Measurements from ENCODE around the gene QDPR. TPM values are rescaled to one million over a fixed set of nuclear protein-coding genes. Genes with fewer than 3 reads are reported as not detected.

QDPR gene
- total and polyA plus RNA-seq, 10 of the 15 experiments (the other 5 are each of a cell fraction or from before 2014, with no cell fraction given): 3.0 to 27.7 (median 11.8) TPM

GRCh38 chr4:17436750-17437090, 75.2 kb downstream of the QDPR start:
- WGBS (ENCODE audit: insufficient coverage, insufficient replicate concordance, low lambda C conversion rate, missing lambda C conversion rate): 79% methylated on average over 26 of the region's 28 CpGs
- no peaks in the 10 kb centered on the region for H3K9me3 ChIP-seq (replicated peaks; ENCODE audit: control insufficient read depth, insufficient read depth, low read length)
- ChIA-PET RAD21 (ENCODE audit: unreplicated experiment) (interaction anchor here (0.6 kb wide), 1 partner anchor 9 kb away, joined by 3 read pairs; no protein-coding TSS in a partner anchor), SMC1A (ENCODE audit: uncharacterized antibody, unreplicated experiment) (no interaction called here), CTCF (no interaction called here), POLR2A (no interaction called here)
- H3K4me3 ChIP-seq: no peak overlapping the region
- no peak overlapping the region for H3K27ac ChIP-seq (ENCODE audit: control insufficient read depth, insufficient read depth)
- intact Hi-C loops (cut with micrococcal nuclease; ENCODE audit: unreplicated experiment) (no loop called here), in situ Hi-C loops (cut with MboI) (no loop called here)
- no peaks in the 10 kb centered on the region for H3K79me2 ChIP-seq (ENCODE audit: control insufficient read depth, insufficient read depth, low read length)
- FAIRE-seq: no peak
- no peak for ATAC-seq
- TF ChIP-seq SREBF2 (IDR thresholded peaks at IDR 0.05; ENCODE audit: low read length) (no peak), BMI1 (IDR thresholded peaks at IDR 0.05; ENCODE audit: borderline replicate concordance) (no peak), IRF3 (IDR thresholded peaks at IDR 0.05) (no peak)
- no peaks in the 10 kb centered on the region for H4K20me1 ChIP-seq (ENCODE audit: control insufficient read depth, insufficient read depth)
- no peak overlapping the region for H2AFZ ChIP-seq (ENCODE audit: control insufficient read depth, low read depth, low read length)
- H3K36me3 ChIP-seq (ENCODE audit: control insufficient read depth in 2 of 2, insufficient read depth in 2 of 2, low read length in 1 of 2): no peaks in the 10 kb centered on the region
- DNase-seq (ENCODE audit: low read depth, low spot score): no peak
- no TSS peak for BruUV-seq (replicated peaks)
- H3K9ac ChIP-seq (ENCODE audit: control insufficient read depth, insufficient read depth, low read length): no peak overlapping the region
- H3K27me3 ChIP-seq (replicated peaks in 1 of 2; ENCODE audit: control insufficient read depth in 2 of 2, insufficient read depth in 2 of 2, low read length in 1 of 2): no peaks in the 10 kb centered on the region
- no peaks in the 10 kb centered on the region for H3K4me1 ChIP-seq (ENCODE audit: control insufficient read depth, insufficient read depth, low read length)
- no peak overlapping the region for H3K4me2 ChIP-seq (ENCODE audit: control insufficient read depth, insufficient read depth)

Other genes starting within 250 kb of the QDPR start
- not detected in 2 replicates for gene CLRN2, start 3.1 kb upstream of the QDPR start, total RNA-seq (2014; rRNA removed)
- gene CLRN2, start 3.1 kb upstream of the QDPR start, total RNA-seq (2014; rRNA removed; fragmentation: Illumina TruSeq; extraction: Trizol): not detected in 2 replicates
- not detected in 2 replicates for gene CLRN2, start 3.1 kb upstream of the QDPR start, total RNA-seq (2021)
- gene CLRN2, start 3.1 kb upstream of the QDPR start, polyA plus RNA-seq (2011; rRNA removed): not detected in 2 replicates
- not detected in 2 replicates for gene CLRN2, start 3.1 kb upstream of the QDPR start, polyA plus RNA-seq (2014; fragmentation: Illumina TruSeq; extraction: Trizol)
- gene CLRN2, start 3.1 kb upstream of the QDPR start, polyA plus RNA-seq (2014; fragmentation: Nextera tagmentation; extraction: Ambion mirVana): not detected
- gene CLRN2, start 3.1 kb upstream of the QDPR start, polyA plus RNA-seq (2014; rRNA removed): not detected in 2 replicates
- gene CLRN2, start 3.1 kb upstream of the QDPR start, polyA plus RNA-seq (2016; fragmentation: Nextera tagmentation; extraction: Ambion mirVana): not detected
- 168 and 206 TPM in 2 replicates for gene LAP3, start 65.1 kb upstream of the QDPR start, total RNA-seq (2014; rRNA removed)
- gene LAP3, start 65.1 kb upstream of the QDPR start, total RNA-seq (2014; rRNA removed; fragmentation: Illumina TruSeq; extraction: Trizol): 217 and 228 TPM in 2 replicates
- gene LAP3, start 65.1 kb upstream of the QDPR start, total RNA-seq (2021): 134 and 135 TPM in 2 replicates
- gene LAP3, start 65.1 kb upstream of the QDPR start, polyA plus RNA-seq (2011; rRNA removed): 202 and 218 TPM in 2 replicates
- gene LAP3, start 65.1 kb upstream of the QDPR start, polyA plus RNA-seq (2014; fragmentation: Illumina TruSeq; extraction: Trizol): 210 and 227 TPM in 2 replicates
- gene LAP3, start 65.1 kb upstream of the QDPR start, polyA plus RNA-seq (2014; fragmentation: Nextera tagmentation; extraction: Ambion mirVana): 100 to 1,000 TPM; 153 to 206 TPM
- 131 and 154 TPM in 2 replicates for gene LAP3, start 65.1 kb upstream of the QDPR start, polyA plus RNA-seq (2014; rRNA removed)
- 100 to 1,000 TPM; 245 to 249 TPM for gene LAP3, start 65.1 kb upstream of the QDPR start, polyA plus RNA-seq (2016; fragmentation: Nextera tagmentation; extraction: Ambion mirVana)
- gene MED28, start 102.6 kb upstream of the QDPR start, total RNA-seq (2014; rRNA removed): 19.3 and 19.9 TPM in 2 replicates
- gene MED28, start 102.6 kb upstream of the QDPR start, total RNA-seq (2014; rRNA removed; fragmentation: Illumina TruSeq; extraction: Trizol): 46.2 and 56.0 TPM in 2 replicates
- gene MED28, start 102.6 kb upstream of the QDPR start, total RNA-seq (2021): 71.4 and 72.7 TPM in 2 replicates
- 48.0 and 54.6 TPM in 2 replicates for gene MED28, start 102.6 kb upstream of the QDPR start, polyA plus RNA-seq (2011; rRNA removed)
- gene MED28, start 102.6 kb upstream of the QDPR start, polyA plus RNA-seq (2014; fragmentation: Illumina TruSeq; extraction: Trizol): 18.6 and 22.6 TPM in 2 replicates
- gene MED28, start 102.6 kb upstream of the QDPR start, polyA plus RNA-seq (2014; fragmentation: Nextera tagmentation; extraction: Ambion mirVana): 10 to 100 TPM; 44.4 to 77.4 TPM
- 32.6 and 51.7 TPM in 2 replicates for gene MED28, start 102.6 kb upstream of the QDPR start, polyA plus RNA-seq (2014; rRNA removed)
- 10 to 100 TPM; 64.5 to 71.0 TPM for gene MED28, start 102.6 kb upstream of the QDPR start, polyA plus RNA-seq (2016; fragmentation: Nextera tagmentation; extraction: Ambion mirVana)